Loucy (cell line): ENCODE results near the gene N4BP2.

Experiments
- H2AFZ ChIP-seq: fragments of 200-600 bp; sonication (generic); 2 replicates; pipeline ENCODE4 v1.6.0; 2016; ENCODE audit warnings: antibody characterized with exemption, mild to moderate bottlenecking, low read length, moderate library complexity
- H3F3A ChIP-seq: fragments of 200-600 bp; 2 replicates; pipeline ENCODE4 v1.6.0; 2016; ENCODE audit warnings: antibody characterized with exemption, low read depth, mild to moderate bottlenecking
- H3K27me3 ChIP-seq: fragments of 200-600 bp; sonication (generic); 2 replicates; pipeline ENCODE4 v1.6.1; 2014; ENCODE audit warnings: low read length, mild to moderate bottlenecking; ENCODE audit not compliant: insufficient read depth, poor library complexity, severe bottlenecking
- H3K36me3 ChIP-seq: fragments of 200-600 bp; sonication (generic); 2 replicates; pipeline ENCODE4 v1.6.1; 2016; ENCODE audit warnings: low read length; ENCODE audit not compliant: insufficient read depth
- H3K4me1 ChIP-seq: fragments of 200-600 bp; sonication (generic); 2 replicates; pipeline ENCODE4 v1.5.1; 2014; ENCODE audit warnings: low read length, mild to moderate bottlenecking; ENCODE audit not compliant: insufficient read depth, poor library complexity, severe bottlenecking
- H3K4me2 ChIP-seq: fragments of 200-600 bp; sonication (generic); 2 replicates; pipeline ENCODE4 v1.6.0; 2014; ENCODE audit warnings: antibody characterized with exemption, low read length, low read depth, mild to moderate bottlenecking; ENCODE audit not compliant: poor library complexity, severe bottlenecking
- H3K4me3 ChIP-seq: fragments of 200-600 bp; sonication (generic); 2 replicates; pipeline ENCODE4 v1.5.1; 2014; ENCODE audit warnings: low read length, mild to moderate bottlenecking, mixed read lengths; ENCODE audit not compliant: poor library complexity, severe bottlenecking
- H3K79me2 ChIP-seq: fragments of 200-600 bp; sonication (generic); 2 replicates; pipeline ENCODE4 v1.6.1; 2014; ENCODE audit warnings: low read length; ENCODE audit not compliant: insufficient read depth
- H3K9ac ChIP-seq: fragments of 200-600 bp; sonication (generic); 2 replicates; pipeline ENCODE4 v1.6.0; 2014; ENCODE audit warnings: mild to moderate bottlenecking, low read depth, low read length, moderate library complexity; ENCODE audit not compliant: poor library complexity, severe bottlenecking
- H3K9me2 ChIP-seq: fragments of 200-600 bp; sonication (generic); replicated peaks from 2 replicates; pipeline ENCODE4 v1.6.1; 2016; ENCODE audit warnings: low read depth, low read length, mixed read lengths
- H3K9me3 ChIP-seq: fragments of 200-600 bp; sonication (generic); 2 replicates; pipeline ENCODE4 v1.6.1; 2014; ENCODE audit warnings: mild to moderate bottlenecking, antibody characterized with exemption, low read length, low read depth; ENCODE audit not compliant: insufficient read depth
- H4K20me1 ChIP-seq: fragments of 200-600 bp; sonication (generic); 2 replicates; pipeline ENCODE4 v1.6.0; 2014; ENCODE audit warnings: antibody characterized with exemption, low read length, mild to moderate bottlenecking; ENCODE audit not compliant: insufficient read depth, poor library complexity, severe bottlenecking
- CTCF ChIP-seq: fragments of 200-600 bp; sonication (generic); conservative IDR thresholded peaks from 2 replicates; pipeline ENCODE4 v1.5.1; 2014; ENCODE audit warnings: mild to moderate bottlenecking, antibody characterized with exemption, low read length
- EZH2phosphoT487 ChIP-seq: fragments of 200-600 bp; IDR thresholded peaks from 2 replicates; pipeline ENCODE4 v1.6.1; 2018; ENCODE audit warnings: antibody characterized with exemption, mild to moderate bottlenecking, moderate library complexity, borderline replicate concordance

The N4BP2 gene

DNA sequence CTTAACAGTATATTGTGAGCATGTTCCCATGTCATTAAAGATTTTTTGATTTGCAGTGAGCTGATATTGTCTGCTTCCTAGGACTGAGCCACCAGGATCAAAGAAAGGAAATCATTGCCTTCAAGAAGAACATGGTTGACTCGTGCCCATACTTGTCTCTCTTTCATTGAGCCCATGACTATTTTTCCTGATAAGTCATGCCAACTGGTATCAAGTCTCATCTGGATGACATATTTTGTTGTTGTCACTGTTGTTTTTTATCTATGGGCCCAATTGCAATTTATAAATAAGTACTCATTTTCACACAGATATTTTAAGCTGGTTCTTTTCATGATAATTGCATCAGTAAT lies 130.0 kb downstream of the N4BP2 start:
- Histone ChIP-seq H3K9me3 (no peaks in the 10 kb centered on the region), H3F3A (peaks cover 8% of the 10 kb centered on the region; the same call in 1 of the 2 replicates), H3K4me1 (peaks cover 47% of the 10 kb centered on the region), H3K4me2 (no peak overlapping the region), H4K20me1 (no peaks in the 10 kb centered on the region), H3K4me3 (no peak overlapping the region), H3K36me3 (no peaks in the 10 kb centered on the region), H3K9me2 (no peaks in the 10 kb centered on the region), H2AFZ (no peak overlapping the region), H3K9ac (no peak overlapping the region), H3K27me3 (no peaks in the 10 kb centered on the region), H3K79me2 (peaks cover 31% of the 10 kb centered on the region)
- TF ChIP-seq CTCF (no peak), EZH2phosphoT487 (no peak)

DNA sequence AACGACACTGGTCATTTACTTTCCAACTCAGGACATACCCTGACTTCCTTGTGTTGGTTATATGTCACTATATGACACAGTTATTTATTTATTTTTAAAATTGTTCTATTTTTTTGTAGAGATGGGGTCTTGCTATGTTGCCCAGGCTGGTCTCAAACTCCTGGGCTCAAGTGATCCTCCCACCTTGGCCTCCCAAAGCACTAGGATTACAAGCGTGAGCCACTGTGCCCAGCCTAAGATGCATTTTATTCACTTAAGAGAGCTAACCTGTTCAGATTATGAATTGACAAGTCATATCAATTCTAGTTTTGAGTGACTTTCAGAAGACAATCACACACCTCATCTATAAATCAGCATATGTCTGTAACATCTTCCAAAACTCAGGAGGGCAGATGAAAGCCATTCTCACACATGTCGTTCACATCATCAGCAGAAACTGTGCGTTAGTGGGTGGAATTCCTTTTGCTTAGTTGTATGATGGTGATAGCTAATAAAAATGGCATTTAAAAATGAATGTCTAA lies 130.8 kb downstream of the N4BP2 start:
- Histone ChIP-seq H3K4me2 (no peak overlapping the region), H4K20me1 (no peaks in the 10 kb centered on the region), H3K9me3 (no peaks in the 10 kb centered on the region), H3K4me1 (peaks cover 50% of the 10 kb centered on the region), H3K9me2 (no peaks in the 10 kb centered on the region), H2AFZ (no peak overlapping the region), H3K79me2 (peaks cover 39% of the 10 kb centered on the region), H3K9ac (no peak overlapping the region), H3K27me3 (no peaks in the 10 kb centered on the region), H3F3A (peaks cover 8% of the 10 kb centered on the region; the same call in 1 of the 2 replicates), H3K4me3 (no peak overlapping the region), H3K36me3 (no peaks in the 10 kb centered on the region)
- TF ChIP-seq CTCF: no peak
- TF ChIP-seq EZH2phosphoT487: no peak

DNA sequence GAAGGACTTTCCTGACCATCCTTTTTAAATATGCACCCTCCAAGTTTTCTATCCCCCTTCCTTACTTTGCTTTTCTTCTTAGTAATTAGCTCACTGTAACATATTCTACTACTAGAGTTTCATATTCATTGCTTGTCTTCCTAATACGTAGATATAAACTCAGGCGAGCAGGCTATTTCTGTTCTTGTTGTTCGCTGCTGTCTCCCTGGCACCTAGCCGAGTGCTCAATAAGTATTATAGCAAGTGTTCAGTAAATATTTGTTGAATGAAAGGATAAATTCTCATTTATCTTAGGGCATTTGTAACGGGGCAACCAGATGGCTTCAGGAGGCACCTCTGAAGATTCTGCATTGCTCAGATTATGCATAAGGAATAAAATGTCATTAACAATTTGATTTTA lies 133.4 kb downstream of the N4BP2 start:
- H3K27me3 ChIP-seq: no peaks in the 10 kb centered on the region
- no peaks in the 10 kb centered on the region for H4K20me1 ChIP-seq
- peak overlapping the region; percentile 96 for H3K4me3 ChIP-seq
- H3K79me2 ChIP-seq: peaks cover 63% of the 10 kb centered on the region
- H3K36me3 ChIP-seq: no peaks in the 10 kb centered on the region
- H3F3A ChIP-seq: peaks cover 8% of the 10 kb centered on the region; the same call in 1 of the 2 replicates
- no peak overlapping the region for H2AFZ ChIP-seq
- H3K9ac ChIP-seq: peak overlapping the region; percentile 96
- peaks cover 61% of the 10 kb centered on the region for H3K4me1 ChIP-seq
- no peak for TF ChIP-seq CTCF
- TF ChIP-seq EZH2phosphoT487: no peak
- H3K4me2 ChIP-seq: peak overlapping the region; percentile 96
- H3K9me3 ChIP-seq: no peaks in the 10 kb centered on the region
- H3K9me2 ChIP-seq: no peaks in the 10 kb centered on the region
